LNCAP (cell line): ENCODE measurements around the gene TMEM245.

Experiments used
- TF ChIP-seq, protein P1 (sequence below): fragments of 450-650 bp; IDR thresholded peaks from 2 replicates; pipeline ENCODE4 v1.5.1; 2017; ENCODE audit warnings: mild to moderate bottlenecking

TMEM245 gene

DNA sequence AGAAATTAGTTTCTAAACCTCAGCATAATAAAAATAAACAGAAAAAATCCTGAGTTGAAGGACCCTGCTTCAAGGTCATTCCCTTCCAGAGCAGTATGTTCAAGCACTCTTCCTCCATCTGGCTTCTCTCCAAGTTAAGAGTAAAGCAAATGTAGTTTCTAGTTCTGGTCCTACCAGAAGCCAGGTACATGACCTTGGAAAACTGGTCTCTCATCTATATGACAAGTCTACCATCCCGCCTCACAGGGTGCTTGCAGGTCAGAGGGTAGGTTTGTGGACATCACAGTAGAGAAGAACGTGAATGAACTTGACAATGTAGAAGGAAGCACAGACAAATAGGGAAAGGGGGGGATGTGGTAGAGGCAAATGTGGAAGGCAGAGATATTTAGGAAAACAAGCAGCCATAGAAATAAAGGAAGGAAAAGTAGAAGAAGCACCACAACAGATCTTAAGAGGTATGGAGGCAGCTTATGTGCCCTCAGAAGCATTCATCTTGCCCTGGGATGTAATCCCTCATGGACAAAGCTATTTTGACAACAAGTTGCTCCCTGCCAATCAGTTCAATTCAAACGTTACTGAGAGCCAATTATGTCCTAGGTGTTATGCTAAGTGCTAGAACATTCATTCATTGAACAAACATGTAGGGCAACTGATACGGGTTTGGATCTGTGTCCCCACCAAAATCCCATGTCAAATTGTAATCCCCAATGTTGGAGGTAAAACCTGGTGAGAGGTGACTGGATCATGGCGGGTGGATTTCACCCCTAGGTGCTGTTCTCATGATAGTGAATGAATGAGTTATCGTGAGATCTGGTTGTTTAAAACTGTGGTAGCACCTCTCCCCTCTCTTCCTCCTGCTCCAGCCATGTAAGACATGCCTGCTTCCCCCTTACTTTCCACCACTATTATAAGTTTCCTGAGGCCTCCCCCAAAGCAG lies 82.7 kb downstream of the TMEM245 start:
- TF ChIP-seq, protein P1, sequence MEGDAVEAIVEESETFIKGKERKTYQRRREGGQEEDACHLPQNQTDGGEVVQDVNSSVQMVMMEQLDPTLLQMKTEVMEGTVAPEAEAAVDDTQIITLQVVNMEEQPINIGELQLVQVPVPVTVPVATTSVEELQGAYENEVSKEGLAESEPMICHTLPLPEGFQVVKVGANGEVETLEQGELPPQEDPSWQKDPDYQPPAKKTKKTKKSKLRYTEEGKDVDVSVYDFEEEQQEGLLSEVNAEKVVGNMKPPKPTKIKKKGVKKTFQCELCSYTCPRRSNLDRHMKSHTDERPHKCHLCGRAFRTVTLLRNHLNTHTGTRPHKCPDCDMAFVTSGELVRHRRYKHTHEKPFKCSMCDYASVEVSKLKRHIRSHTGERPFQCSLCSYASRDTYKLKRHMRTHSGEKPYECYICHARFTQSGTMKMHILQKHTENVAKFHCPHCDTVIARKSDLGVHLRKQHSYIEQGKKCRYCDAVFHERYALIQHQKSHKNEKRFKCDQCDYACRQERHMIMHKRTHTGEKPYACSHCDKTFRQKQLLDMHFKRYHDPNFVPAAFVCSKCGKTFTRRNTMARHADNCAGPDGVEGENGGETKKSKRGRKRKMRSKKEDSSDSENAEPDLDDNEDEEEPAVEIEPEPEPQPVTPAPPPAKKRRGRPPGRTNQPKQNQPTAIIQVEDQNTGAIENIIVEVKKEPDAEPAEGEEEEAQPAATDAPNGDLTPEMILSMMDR: no peak

DNA sequence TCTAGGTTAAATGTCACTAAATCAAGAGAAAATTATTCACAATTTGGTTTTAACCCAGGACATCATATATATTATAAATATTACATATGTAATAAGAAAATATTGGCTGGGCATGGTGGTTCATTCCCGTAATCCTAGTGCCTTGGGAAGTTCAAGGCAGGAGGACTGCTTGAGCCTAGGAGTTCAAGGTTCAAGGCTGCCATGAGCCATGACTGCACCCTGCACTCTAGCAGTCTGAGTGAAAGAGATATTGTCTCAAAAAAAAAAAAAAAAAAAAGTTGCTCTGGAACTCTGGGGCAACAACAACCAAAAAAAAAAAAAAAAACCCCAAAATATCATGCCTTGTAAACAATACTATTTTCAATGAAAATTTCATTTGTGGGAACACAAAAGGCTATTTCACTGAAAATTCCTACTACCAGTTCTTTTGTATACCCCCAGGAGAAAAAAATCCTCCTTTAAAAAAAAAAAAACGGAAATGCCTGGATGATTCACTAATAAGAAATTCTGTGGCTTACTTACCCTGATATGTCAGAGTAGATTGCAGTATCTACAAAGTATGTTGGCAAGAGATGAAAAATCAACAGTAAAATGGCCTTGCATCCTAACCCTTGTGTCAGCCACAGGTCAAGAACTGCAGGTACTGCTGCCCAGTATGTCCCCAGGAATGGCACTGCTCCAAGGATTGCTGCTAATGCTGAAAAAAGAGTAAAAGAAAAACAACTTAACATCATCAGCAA lies 83.9 kb downstream of the TMEM245 start:
- TF ChIP-seq, protein P1: no peak

DNA sequence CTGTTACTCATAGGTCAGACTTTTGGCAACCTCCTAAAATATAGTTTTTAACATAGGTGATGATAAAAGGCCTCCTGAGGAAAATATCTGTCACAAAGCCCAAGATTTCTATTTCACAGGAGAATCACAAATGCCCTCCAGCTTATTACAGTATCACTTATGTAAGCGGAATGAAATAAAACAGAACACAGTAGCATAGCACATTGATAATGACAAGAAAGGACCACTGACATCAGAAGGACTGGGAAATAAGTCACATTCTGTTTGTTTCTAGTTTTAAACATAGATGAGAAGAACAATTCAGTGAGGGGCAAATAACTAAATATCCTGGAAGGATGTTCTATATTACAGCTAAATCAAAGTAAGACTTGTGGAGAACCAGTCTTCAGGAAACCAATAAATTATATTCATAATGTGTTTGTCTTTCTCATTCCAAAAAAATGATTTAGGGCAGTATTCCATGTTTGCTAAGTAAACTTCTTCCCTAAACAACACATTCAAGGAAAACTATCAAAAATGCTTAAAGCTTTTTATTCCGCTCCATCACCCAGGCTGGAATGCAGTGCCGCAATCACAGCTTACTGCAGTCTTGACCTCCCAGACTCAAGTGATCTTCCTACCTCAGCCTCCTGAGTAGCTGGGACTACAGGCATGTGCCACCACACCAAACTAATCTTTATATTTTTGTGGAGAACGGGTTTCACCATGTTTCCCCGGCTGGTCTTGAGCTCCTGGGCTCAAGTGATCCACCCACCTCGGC lies 85.6 kb downstream of the TMEM245 start:
- TF ChIP-seq, protein P1: no peak

DNA sequence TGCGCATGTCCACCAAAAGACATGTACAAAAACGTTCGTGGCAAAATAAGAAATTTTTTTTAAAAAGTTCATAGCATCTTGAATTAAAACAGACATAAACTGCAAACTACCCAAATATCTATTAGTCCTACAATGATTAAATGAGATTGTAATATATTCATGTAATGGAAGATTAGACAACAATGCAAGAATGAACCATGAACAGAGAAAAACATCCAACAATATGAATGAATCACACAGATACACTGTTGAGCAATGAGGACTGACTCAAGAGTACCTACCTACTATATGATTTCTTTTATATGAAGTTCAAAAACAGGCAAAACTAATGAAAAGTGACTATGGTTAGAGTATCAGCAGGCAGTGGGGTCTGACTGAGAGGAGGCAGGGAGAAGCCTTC lies 88.5 kb downstream of the TMEM245 start:
- TF ChIP-seq, protein P1: no peak

DNA sequence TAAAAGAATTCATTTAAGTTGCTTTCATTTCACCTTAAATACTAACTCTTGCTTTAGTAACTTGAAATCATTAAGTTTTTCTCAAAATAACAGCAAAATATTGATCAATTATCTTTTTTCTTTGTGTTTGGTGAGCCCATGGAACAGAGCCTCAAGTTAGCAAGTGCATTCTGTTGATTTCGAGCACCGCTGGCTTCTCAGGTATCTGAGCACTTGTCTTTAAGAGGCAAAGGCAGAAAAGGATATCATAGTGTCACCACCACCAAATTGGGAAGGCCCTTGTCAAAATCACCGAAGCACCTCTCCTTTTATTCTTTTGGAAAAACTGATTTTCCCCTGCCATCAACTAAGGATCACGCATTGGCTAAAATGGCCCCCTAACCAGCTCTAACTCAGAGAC lies 89.3 kb downstream of the TMEM245 start:
- TF ChIP-seq, protein P1: no peak

DNA sequence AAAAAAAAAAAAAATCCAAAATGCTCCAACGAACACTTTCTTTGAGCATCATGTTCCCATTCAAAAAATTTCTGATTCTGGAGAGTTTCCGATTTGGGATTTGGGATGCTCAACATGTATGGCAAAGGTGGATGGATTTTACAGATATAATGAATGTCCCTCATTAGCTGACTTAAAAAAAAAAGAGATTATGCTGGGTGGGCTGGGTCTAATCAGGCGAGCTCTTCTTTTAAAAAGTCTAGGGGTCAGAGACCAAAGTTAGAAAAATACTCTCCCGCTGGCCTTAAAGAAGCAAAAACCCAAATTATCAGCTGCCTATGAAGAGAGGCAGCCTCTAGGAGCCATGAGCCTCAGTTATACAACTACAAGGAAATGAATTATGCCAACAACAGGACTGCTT lies 91.3 kb downstream of the TMEM245 start:
- TF ChIP-seq, protein P1: no peak

DNA sequence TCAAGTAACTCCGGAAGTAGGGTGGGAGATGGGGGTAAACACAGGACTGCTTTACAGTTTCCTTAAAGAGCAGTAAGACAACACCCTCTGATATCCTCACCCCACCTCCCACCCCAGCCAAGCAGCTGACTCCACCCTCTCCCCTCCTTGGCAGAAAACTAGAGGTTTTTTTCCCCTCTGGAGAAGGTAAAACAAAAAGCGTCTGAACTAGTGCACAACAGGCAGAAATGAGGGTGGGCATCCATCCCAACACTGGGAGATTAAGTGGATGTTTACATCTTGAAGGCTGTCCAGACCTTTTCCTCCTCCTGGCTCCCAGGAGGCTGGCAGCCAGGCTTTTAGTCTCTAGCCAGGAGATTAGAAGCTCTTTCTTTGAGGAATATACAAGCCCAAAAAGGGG lies 92.6 kb downstream of the TMEM245 start:
- TF ChIP-seq, protein P1: no peak
